ENCODE results near the gene EPHB1. TPM values are rescaled to one million over a fixed set of nuclear protein-coding genes. Genes with fewer than 3 reads are reported as not detected.

The EPHB1 gene
- total and polyA plus RNA-seq, 4 donors = 0.23 to 1.7 (median 0.52) TPM

- Histone ChIP-seq H3K27me3 (ENCODE audit: control insufficient read depth in 4 of 4, insufficient read depth in 4 of 4, low read length in 3 of 4) (no peaks in the 10 kb centered on the region), H3K9me3 (ENCODE audit: control insufficient read depth in 4 of 4, low read length in 3 of 4) (no peaks in the 10 kb centered on the region), H3K4me1 (ENCODE audit: control insufficient read depth in 4 of 4, insufficient read depth in 4 of 4, low read length in 3 of 4) (no peaks in the 10 kb centered on the region), H3K27ac (ENCODE audit: low read depth in 1 of 2, low read length in 2 of 2) (no peak overlapping the region), H3K4me3 (ENCODE audit: low read depth in 1 of 3, low read length in 3 of 3) (no peak overlapping the region), H3K36me3 (ENCODE audit: control insufficient read depth in 4 of 4, insufficient read depth in 3 of 4, low read depth in 1 of 4, low read length in 3 of 4) (no peaks in the 10 kb centered on the region), H3K9ac (ENCODE audit: low read depth in 1 of 2, low read length in 2 of 2) (no peak overlapping the region)
- no peak for DNase-seq (ENCODE audit: low spot score)
- TF ChIP-seq GABPA (IDR thresholded peaks at IDR 0.05 in 1 of 2, conservative IDR thresholded peaks at IDR 0.05 in 1 of 2) (no peak), SP1 (IDR thresholded peaks at IDR 0.05) (no peak), FOXA1 (IDR thresholded peaks at IDR 0.05) (no peak), FOXA2 (IDR thresholded peaks at IDR 0.05) (no peak), MAX (IDR thresholded peaks at IDR 0.05) (no peak), RAD21 (IDR thresholded peaks at IDR 0.05) (no peak), REST (IDR thresholded peaks at IDR 0.05) (no peak), RXRA (IDR thresholded peaks at IDR 0.05) (no peak), HNF4G (IDR thresholded peaks at IDR 0.05) (no peak), YY1 (IDR thresholded peaks at IDR 0.05) (no peak), ZBTB33 (IDR thresholded peaks at IDR 0.05) (no peak)
- TF ChIP-seq, protein P1, sequence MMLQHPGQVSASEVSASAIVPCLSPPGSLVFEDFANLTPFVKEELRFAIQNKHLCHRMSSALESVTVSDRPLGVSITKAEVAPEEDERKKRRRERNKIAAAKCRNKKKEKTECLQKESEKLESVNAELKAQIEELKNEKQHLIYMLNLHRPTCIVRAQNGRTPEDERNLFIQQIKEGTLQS (IDR thresholded peaks at IDR 0.05) = no peak
- TF ChIP-seq, protein P2, sequence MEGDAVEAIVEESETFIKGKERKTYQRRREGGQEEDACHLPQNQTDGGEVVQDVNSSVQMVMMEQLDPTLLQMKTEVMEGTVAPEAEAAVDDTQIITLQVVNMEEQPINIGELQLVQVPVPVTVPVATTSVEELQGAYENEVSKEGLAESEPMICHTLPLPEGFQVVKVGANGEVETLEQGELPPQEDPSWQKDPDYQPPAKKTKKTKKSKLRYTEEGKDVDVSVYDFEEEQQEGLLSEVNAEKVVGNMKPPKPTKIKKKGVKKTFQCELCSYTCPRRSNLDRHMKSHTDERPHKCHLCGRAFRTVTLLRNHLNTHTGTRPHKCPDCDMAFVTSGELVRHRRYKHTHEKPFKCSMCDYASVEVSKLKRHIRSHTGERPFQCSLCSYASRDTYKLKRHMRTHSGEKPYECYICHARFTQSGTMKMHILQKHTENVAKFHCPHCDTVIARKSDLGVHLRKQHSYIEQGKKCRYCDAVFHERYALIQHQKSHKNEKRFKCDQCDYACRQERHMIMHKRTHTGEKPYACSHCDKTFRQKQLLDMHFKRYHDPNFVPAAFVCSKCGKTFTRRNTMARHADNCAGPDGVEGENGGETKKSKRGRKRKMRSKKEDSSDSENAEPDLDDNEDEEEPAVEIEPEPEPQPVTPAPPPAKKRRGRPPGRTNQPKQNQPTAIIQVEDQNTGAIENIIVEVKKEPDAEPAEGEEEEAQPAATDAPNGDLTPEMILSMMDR (IDR thresholded peaks at IDR 0.05; ENCODE audit: low read depth, low read length, missing input control) = no peak
- WGBS = 83% methylated on average over 7 of the region's 7 CpGs
These were observed 261.1 kb downstream of the EPHB1 start for GRCh38 chr3:135056084-135056730.

DNA sequence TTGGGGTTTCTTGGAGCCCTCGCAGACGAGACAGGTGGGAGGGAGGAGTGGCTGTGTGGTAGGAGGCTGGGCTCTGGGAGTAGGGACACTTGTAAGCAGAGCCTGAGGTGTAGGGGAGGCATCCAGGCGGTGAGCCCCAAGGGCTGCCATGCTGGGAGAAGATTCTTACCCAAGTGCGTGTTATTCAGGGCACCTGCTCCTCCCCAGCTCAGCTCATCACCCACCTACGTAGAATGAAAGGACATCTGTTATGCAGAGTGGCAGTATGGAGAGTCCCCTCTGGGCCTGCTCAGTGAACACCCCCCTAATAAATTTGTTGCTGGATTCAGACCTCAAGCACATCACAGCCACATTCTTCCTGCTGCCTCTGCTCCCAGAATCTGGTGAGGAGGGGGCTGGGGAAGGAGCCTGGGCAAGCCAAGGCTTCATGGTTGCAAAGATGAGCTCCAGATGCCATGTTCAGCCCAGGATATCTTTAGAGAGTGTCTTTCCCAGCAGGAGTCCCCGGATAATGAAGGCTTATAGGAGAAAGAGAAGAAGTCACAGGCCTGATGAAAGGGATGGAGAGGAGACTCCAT, 261.8 kb downstream of the EPHB1 start:
- no peaks in the 10 kb centered on the region for H3K36me3 ChIP-seq (ENCODE audit: control insufficient read depth in 4 of 4, insufficient read depth in 3 of 4, low read depth in 1 of 4, low read length in 3 of 4)
- H3K9me3 ChIP-seq (ENCODE audit: control insufficient read depth in 4 of 4, low read length in 3 of 4) = no peaks in the 10 kb centered on the region
- WGBS = 81% methylated on average over 6 of the region's 6 CpGs
- H3K4me3 ChIP-seq (ENCODE audit: low read depth in 1 of 3, low read length in 3 of 3) = no peak overlapping the region
- DNase-seq (ENCODE audit: low spot score) = no peak
- no peak overlapping the region for H3K27ac ChIP-seq (ENCODE audit: low read depth in 1 of 2, low read length in 2 of 2)
- no peaks in the 10 kb centered on the region for H3K4me1 ChIP-seq (ENCODE audit: control insufficient read depth in 4 of 4, insufficient read depth in 4 of 4, low read length in 3 of 4)
- no peaks in the 10 kb centered on the region for H3K27me3 ChIP-seq (ENCODE audit: control insufficient read depth in 4 of 4, insufficient read depth in 4 of 4, low read length in 3 of 4)
- H3K9ac ChIP-seq (ENCODE audit: low read depth in 1 of 2, low read length in 2 of 2) = no peak overlapping the region
- no peak for TF ChIP-seq EGR1 (IDR thresholded peaks at IDR 0.05; ENCODE audit: low read depth in 2 of 2)
- TF ChIP-seq SP1 (IDR thresholded peaks at IDR 0.05) = no peak
- TF ChIP-seq RAD21 (IDR thresholded peaks at IDR 0.05) = no peak
- no peak for TF ChIP-seq HNF4A (conservative IDR thresholded peaks at IDR 0.05)
- TF ChIP-seq YY1 (IDR thresholded peaks at IDR 0.05) = no peak
- no peak for TF ChIP-seq FOXA1 (IDR thresholded peaks at IDR 0.05)
- TF ChIP-seq, protein P1 (IDR thresholded peaks at IDR 0.05) = no peak
- no peak for TF ChIP-seq ZBTB33 (IDR thresholded peaks at IDR 0.05)
- no peak for TF ChIP-seq REST (IDR thresholded peaks at IDR 0.05)
- TF ChIP-seq GABPA (IDR thresholded peaks at IDR 0.05 in 1 of 2, conservative IDR thresholded peaks at IDR 0.05 in 1 of 2) = no peak
